K562 (cell line): ENCODE results near the gene EME1. TPM values are rescaled to one million over a fixed set of nuclear protein-coding genes. Genes with fewer than 3 reads are reported as not detected.

Experiments
- FOXK1 ChIP-seq: sonication (generic); formaldehyde crosslinking; IDR thresholded peaks from 2 replicates; pipeline ENCODE4 v1.8.0; 2022; ENCODE audit warnings: missing genetic modification reagents, mild to moderate bottlenecking, borderline replicate concordance
- HNRNPUL1 ChIP-seq: fragments of 200-400 bp; formaldehyde crosslinking; IDR thresholded peaks from 2 replicates; pipeline ENCODE4 v1.6.1; 2017; ENCODE audit warnings: low read length
- ILK ChIP-seq: fragments of 450-650 bp; IDR thresholded peaks from 2 replicates; pipeline ENCODE4 v1.6.1; 2016; ENCODE audit warnings: missing genetic modification characterization, low read depth, mild to moderate bottlenecking, missing compliant biosample characterization, moderate library complexity, borderline replicate concordance
- MXI1 ChIP-seq: IDR thresholded peaks from 2 replicates; pipeline ENCODE4 v1.6.1; 2011; ENCODE audit warnings: low read depth, mild to moderate bottlenecking, improper control_type of control experiment, low read length
- RCOR1 ChIP-seq, 2 experiments: IDR thresholded peaks; 2 replicates each; pipeline ENCODE4 v1.6.1; 2012; ENCODE audit warnings: low read depth in 2 of 2, low read length in 2 of 2, borderline replicate concordance in 1 of 2, improper control_type of control experiment in 1 of 2
- ZFP1 ChIP-seq: fragments of 450-650 bp; formaldehyde crosslinking; IDR thresholded peaks from 2 replicates; pipeline ENCODE4 v1.4.0; 2020; ENCODE audit warnings: mild to moderate bottlenecking, mixed read lengths
- ZFP36 ChIP-seq: fragments of 150-350 bp; IDR thresholded peaks from 2 replicates; pipeline ENCODE4 v1.6.1; 2018; ENCODE audit warnings: low read length, low read depth; ENCODE audit not compliant: partially characterized antibody
- ZNF3 ChIP-seq: fragments of 250-450 bp; sonication (Bioruptor Pico); IDR thresholded peaks from 2 replicates; pipeline ENCODE4 v1.5.0; 2021; ENCODE audit warnings: mild to moderate bottlenecking, moderate library complexity
- ZNF41 ChIP-seq: fragments of 250-450 bp; sonication (Bioruptor Pico); conservative IDR thresholded peaks from 2 replicates; pipeline ENCODE4 v1.4.0; 2020; ENCODE audit warnings: mild to moderate bottlenecking
- polyA plus RNA-seq, 8 experiments: library from polyadenylated mRNA; depleted of rRNA in 4 of 8; stranded (reverse) in 5 of 8; unstranded in 3 of 8; fragments of >200 nt; fragmentation: Nextera tagmentation in 2 of 8; fragmentation: Illumina TruSeq in 1 of 8; extraction: Ambion mirVana in 2 of 8; extraction: Trizol in 1 of 8; gene quantifications; 2 replicates each; pipeline versions ENCODE4 v1.2.1 to v1.2.3, GENCODE V29; 2011 to 2014; ENCODE audit warnings: inconsistent platforms in 1 of 8, missing spikeins in 1 of 8
- total RNA-seq, 7 experiments: library from RNA; depleted of rRNA in 6 of 7; stranded (reverse); fragments of >200 nt in 6 of 7; fragmentation: Illumina TruSeq in 2 of 7; extraction: Trizol in 2 of 7; gene quantifications; 2 replicates each; pipeline versions ENCODE4 v1.2.1 to v1.2.3, GENCODE V29; 2011 to 2021; ENCODE audit warnings: low replicate concordance in 1 of 7
- TF ChIP-seq, protein P1 (sequence below), 3 experiments: IDR thresholded peaks in 2 of 3; conservative IDR thresholded peaks in 1 of 3; 2 replicates each; pipeline ENCODE4 v1.5.1; 2011 to 2012; ENCODE audit warnings: low read length in 3 of 3, mild to moderate bottlenecking in 3 of 3, control low read depth in 2 of 3, improper control_type of control experiment in 1 of 3, inconsistent platforms in 1 of 3, low read depth in 1 of 3, mixed read lengths in 1 of 3, moderate library complexity in 1 of 3; ENCODE audit not compliant: insufficient read depth in 2 of 3
- TF ChIP-seq, protein P2 (sequence below): fragments of 150-350 bp; conservative IDR thresholded peaks from 2 replicates; pipeline ENCODE4 v1.6.1; 2014; ENCODE audit warnings: low read length
- TF ChIP-seq, protein P3 (sequence below): fragments of 250-450 bp; sonication (Bioruptor Pico); IDR thresholded peaks from 2 replicates; pipeline ENCODE4 v1.5.0; 2021
- TF ChIP-seq, protein P4 (sequence below): fragments of 450-650 bp; IDR thresholded peaks from 2 replicates; pipeline ENCODE4 v1.6.1; 2018; ENCODE audit not compliant: partially characterized antibody
- TF ChIP-seq, protein P5 (sequence below), 2 experiments: IDR thresholded peaks in 1 of 2; conservative IDR thresholded peaks in 1 of 2; 2 replicates each; pipeline ENCODE4 v1.6.1; 2016; ENCODE audit warnings: low read depth in 2 of 2, mild to moderate bottlenecking in 1 of 2, missing compliant biosample characterization in 1 of 2, missing genetic modification characterization in 1 of 2, moderate library complexity in 1 of 2

Gene EME1
- total and polyA plus RNA-seq, 9 of the 15 experiments (the other 6 are each of a cell fraction or from before 2014, with no cell fraction given): 14.6 to 44.1 (median 24.0) TPM

DNA sequence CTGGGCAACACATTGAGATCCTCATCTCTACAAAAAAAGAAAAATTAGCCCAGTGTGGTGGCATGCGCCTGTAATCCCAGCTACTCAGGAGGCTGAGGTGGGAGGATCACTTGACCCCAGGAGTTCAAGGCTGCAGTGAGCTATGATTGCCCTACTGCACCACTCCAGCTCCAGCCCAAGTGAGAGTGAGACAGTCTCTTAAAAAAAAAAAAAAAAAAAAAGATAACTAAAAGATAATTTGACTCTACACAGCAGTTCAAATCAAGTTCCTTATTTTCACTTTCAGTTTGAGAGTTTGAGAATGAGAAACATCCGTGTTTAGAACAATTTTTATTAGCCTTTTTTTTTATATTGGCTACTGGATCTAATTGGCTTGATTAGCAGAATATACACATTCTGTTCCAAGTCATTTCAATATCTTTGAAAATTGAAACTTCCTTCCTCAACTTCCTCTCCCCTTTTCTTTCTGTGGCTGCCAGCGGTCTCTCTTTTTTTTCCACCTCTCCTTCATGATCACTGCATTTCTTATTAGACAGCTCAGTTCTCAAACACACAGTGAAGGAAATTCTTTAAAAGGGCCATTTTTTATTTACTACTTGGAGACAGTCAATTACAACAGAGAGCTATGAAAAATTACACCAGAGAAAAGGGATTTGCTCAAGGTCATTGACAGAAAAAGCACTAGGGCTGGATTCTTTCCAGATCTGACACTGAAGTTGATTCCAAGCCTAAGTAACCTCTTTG, 48.5 kb downstream of the EME1 start (continued):
- TF ChIP-seq, protein P1, sequence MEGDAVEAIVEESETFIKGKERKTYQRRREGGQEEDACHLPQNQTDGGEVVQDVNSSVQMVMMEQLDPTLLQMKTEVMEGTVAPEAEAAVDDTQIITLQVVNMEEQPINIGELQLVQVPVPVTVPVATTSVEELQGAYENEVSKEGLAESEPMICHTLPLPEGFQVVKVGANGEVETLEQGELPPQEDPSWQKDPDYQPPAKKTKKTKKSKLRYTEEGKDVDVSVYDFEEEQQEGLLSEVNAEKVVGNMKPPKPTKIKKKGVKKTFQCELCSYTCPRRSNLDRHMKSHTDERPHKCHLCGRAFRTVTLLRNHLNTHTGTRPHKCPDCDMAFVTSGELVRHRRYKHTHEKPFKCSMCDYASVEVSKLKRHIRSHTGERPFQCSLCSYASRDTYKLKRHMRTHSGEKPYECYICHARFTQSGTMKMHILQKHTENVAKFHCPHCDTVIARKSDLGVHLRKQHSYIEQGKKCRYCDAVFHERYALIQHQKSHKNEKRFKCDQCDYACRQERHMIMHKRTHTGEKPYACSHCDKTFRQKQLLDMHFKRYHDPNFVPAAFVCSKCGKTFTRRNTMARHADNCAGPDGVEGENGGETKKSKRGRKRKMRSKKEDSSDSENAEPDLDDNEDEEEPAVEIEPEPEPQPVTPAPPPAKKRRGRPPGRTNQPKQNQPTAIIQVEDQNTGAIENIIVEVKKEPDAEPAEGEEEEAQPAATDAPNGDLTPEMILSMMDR (IDR thresholded peaks at IDR 0.05 in 2 of 3, conservative IDR thresholded peaks at IDR 0.05 in 1 of 3; ENCODE audit: insufficient read depth in 2 of 3, low read depth in 1 of 3, low read length in 3 of 3): no peak
- TF ChIP-seq, protein P2, sequence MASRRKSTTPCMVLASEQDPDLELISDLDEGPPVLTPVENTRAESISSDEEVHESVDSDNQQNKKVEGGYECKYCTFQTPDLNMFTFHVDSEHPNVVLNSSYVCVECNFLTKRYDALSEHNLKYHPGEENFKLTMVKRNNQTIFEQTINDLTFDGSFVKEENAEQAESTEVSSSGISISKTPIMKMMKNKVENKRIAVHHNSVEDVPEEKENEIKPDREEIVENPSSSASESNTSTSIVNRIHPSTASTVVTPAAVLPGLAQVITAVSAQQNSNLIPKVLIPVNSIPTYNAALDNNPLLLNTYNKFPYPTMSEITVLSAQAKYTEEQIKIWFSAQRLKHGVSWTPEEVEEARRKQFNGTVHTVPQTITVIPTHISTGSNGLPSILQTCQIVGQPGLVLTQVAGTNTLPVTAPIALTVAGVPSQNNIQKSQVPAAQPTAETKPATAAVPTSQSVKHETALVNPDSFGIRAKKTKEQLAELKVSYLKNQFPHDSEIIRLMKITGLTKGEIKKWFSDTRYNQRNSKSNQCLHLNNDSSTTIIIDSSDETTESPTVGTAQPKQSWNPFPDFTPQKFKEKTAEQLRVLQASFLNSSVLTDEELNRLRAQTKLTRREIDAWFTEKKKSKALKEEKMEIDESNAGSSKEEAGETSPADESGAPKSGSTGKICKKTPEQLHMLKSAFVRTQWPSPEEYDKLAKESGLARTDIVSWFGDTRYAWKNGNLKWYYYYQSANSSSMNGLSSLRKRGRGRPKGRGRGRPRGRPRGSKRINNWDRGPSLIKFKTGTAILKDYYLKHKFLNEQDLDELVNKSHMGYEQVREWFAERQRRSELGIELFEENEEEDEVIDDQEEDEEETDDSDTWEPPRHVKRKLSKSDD: no peak
- TF ChIP-seq ZNF41 (CRISPR knock-in tag): no peak
- no peak for TF ChIP-seq FOXK1 (CRISPR knock-in tag)
- no peak for TF ChIP-seq ZNF3 (CRISPR knock-in tag)
- no peak for TF ChIP-seq ZFP36
- TF ChIP-seq MXI1: no peak
- no peak for TF ChIP-seq HNRNPUL1
- TF ChIP-seq ZFP1 (CRISPR knock-in tag): no peak
- TF ChIP-seq, protein P3, sequence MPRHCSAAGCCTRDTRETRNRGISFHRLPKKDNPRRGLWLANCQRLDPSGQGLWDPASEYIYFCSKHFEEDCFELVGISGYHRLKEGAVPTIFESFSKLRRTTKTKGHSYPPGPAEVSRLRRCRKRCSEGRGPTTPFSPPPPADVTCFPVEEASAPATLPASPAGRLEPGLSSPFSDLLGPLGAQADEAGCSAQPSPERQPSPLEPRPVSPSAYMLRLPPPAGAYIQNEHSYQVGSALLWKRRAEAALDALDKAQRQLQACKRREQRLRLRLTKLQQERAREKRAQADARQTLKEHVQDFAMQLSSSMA (CRISPR knock-in tag): no peak
- TF ChIP-seq, protein P4, sequence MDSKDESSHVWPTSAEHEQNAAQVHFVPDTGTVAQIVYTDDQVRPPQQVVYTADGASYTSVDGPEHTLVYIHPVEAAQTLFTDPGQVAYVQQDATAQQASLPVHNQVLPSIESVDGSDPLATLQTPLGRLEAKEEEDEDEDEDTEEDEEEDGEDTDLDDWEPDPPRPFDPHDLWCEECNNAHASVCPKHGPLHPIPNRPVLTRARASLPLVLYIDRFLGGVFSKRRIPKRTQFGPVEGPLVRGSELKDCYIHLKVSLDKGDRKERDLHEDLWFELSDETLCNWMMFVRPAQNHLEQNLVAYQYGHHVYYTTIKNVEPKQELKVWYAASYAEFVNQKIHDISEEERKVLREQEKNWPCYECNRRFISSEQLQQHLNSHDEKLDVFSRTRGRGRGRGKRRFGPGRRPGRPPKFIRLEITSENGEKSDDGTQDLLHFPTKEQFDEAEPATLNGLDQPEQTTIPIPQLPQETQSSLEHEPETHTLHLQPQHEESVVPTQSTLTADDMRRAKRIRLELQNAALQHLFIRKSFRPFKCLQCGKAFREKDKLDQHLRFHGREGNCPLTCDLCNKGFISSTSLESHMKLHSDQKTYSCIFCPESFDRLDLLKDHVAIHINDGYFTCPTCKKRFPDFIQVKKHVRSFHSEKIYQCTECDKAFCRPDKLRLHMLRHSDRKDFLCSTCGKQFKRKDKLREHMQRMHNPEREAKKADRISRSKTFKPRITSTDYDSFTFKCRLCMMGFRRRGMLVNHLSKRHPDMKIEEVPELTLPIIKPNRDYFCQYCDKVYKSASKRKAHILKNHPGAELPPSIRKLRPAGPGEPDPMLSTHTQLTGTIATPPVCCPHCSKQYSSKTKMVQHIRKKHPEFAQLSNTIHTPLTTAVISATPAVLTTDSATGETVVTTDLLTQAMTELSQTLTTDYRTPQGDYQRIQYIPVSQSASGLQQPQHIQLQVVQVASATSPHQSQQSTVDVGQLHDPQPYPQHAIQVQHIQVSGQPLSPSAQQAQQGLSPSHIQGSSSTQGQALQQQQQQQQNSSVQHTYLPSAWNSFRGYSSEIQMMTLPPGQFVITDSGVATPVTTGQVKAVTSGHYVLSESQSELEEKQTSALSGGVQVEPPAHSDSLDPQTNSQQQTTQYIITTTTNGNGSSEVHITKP: no peak
- TF ChIP-seq ILK (tag): no peak
- TF ChIP-seq RCOR1 (IDR thresholded peaks at IDR 0.05; ENCODE audit: borderline replicate concordance in 1 of 2, low read depth in 2 of 2, low read length in 2 of 2): no peak
- TF ChIP-seq, protein P5, sequence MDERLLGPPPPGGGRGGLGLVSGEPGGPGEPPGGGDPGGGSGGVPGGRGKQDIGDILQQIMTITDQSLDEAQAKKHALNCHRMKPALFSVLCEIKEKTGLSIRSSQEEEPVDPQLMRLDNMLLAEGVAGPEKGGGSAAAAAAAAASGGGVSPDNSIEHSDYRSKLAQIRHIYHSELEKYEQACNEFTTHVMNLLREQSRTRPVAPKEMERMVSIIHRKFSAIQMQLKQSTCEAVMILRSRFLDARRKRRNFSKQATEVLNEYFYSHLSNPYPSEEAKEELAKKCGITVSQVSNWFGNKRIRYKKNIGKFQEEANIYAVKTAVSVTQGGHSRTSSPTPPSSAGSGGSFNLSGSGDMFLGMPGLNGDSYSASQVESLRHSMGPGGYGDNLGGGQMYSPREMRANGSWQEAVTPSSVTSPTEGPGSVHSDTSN (CRISPR knock-in tag; IDR thresholded peaks at IDR 0.05; ENCODE audit: low read depth): no peak
- TF ChIP-seq, protein P5 (tag; conservative IDR thresholded peaks at IDR 0.05; ENCODE audit: low read depth): 0 out of 2 replicates have a peak, but pooled peaks have one; percentile 10
